ENCODE results near the gene EVL. TPM values are rescaled to one million over a fixed set of nuclear protein-coding genes. Genes with fewer than 3 reads are reported as not detected.

EVL gene
- total RNA-seq, 4 donors from 2014 or later, result 33.7 to 148 (median 56.1) TPM

DNA sequence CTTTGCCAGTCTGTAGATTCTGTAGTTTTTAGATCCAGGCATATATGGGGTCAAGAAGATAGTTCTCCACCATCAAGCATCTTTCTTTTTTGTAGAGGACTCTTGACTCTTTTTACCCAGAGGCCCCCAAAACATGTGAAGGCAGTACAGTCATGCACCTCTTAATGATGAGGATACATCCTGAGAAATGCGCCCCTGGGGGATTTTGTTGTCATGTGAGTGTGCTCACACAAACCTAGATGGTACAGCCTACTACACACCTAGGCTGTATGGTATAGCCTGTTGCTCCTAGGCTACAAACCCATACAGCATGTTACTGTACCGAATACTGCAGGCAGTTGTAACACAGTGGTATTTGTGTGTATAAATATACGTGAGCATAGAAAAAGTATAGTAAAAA is 23.0 kb downstream of the EVL start:
- DNase-seq (ENCODE audit: low spot score), result no peak
- TF ChIP-seq, protein P1, sequence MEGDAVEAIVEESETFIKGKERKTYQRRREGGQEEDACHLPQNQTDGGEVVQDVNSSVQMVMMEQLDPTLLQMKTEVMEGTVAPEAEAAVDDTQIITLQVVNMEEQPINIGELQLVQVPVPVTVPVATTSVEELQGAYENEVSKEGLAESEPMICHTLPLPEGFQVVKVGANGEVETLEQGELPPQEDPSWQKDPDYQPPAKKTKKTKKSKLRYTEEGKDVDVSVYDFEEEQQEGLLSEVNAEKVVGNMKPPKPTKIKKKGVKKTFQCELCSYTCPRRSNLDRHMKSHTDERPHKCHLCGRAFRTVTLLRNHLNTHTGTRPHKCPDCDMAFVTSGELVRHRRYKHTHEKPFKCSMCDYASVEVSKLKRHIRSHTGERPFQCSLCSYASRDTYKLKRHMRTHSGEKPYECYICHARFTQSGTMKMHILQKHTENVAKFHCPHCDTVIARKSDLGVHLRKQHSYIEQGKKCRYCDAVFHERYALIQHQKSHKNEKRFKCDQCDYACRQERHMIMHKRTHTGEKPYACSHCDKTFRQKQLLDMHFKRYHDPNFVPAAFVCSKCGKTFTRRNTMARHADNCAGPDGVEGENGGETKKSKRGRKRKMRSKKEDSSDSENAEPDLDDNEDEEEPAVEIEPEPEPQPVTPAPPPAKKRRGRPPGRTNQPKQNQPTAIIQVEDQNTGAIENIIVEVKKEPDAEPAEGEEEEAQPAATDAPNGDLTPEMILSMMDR (IDR thresholded peaks at IDR 0.05), result no peak
- ATAC-seq (ENCODE audit: low FRiP score), result no peak

GRCh38 chr14:100091386-100091785 is 26.2 kb downstream of the EVL start:
- no peak for ATAC-seq (ENCODE audit: low FRiP score)
- DNase-seq (ENCODE audit: low spot score), result no peak
- TF ChIP-seq, protein P1 (IDR thresholded peaks at IDR 0.05), result no peak

DNA sequence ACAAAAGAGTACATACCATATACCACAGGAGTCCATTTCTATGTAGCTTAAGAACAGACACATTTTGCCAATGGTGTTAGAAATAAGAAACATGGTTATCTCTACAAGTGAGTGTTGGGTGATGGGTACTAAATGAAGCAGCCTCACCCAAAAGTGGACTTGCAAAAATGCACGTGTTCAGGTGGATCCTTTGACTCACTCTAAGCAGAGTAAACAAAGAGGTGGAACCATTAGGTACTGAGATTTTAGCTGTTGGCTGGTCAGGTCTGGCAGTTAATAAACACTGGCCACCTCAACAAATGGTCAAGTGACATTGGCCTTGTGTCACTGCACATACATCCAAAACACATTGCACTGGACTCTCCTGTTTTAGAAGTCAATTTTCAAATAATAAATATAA is 27.6 kb downstream of the EVL start:
- ATAC-seq (ENCODE audit: low FRiP score) (no peak), DNase-seq (ENCODE audit: low spot score) (no peak)
- TF ChIP-seq, protein P1 (IDR thresholded peaks at IDR 0.05), result no peak

GRCh38 chr14:100093319-100093718 is 28.1 kb downstream of the EVL start:
- TF ChIP-seq, protein P1 (IDR thresholded peaks at IDR 0.05), result no peak
- no peak for DNase-seq (ENCODE audit: low spot score)
- ATAC-seq (ENCODE audit: low FRiP score), result no peak

DNA sequence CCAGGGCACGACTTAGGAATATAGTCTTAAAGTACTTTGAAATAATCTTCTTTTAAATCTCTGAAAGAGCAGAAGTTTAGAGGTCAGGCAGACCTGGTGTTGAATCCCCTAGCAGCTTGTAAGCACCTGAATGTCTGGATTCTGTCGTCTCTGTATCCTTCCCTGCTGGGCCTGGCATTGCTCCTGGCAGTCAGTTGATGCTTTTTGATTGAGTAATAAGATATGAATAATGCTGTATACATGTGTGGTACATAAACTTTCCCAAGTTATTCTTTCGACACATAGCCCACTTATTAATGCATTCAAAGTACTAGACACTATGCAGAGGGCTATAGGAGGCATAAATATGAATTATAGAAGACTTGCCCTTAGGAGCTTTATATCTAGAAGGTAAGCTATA is 31.4 kb downstream of the EVL start:
- ATAC-seq (ENCODE audit: low FRiP score) (no peak), DNase-seq (ENCODE audit: low spot score) (no peak)
- TF ChIP-seq, protein P1 (IDR thresholded peaks at IDR 0.05), result no peak

- ATAC-seq (ENCODE audit: low FRiP score) (no peak), DNase-seq (ENCODE audit: low spot score) (no peak)
- TF ChIP-seq, protein P1 (IDR thresholded peaks at IDR 0.05), result no peak
Measured at GRCh38 chr14:100098171-100098570, 32.9 kb downstream of the EVL start.

- DNase-seq (ENCODE audit: low spot score) (no peak), ATAC-seq (ENCODE audit: low FRiP score) (no peak)
- TF ChIP-seq, protein P1 (IDR thresholded peaks at IDR 0.05), result no peak
Measured at GRCh38 chr14:100100032-100100703, 34.9 kb downstream of the EVL start.
